GM13976 (cell line): Measurements from ENCODE around the gene CUEDC1.

Experiments used
- DNase-seq: peaks from one replicate; pipeline ENCODE4 v3.0.0; 2012; ENCODE audit warnings: low spot score
- CTCF ChIP-seq: IDR thresholded peaks from 2 replicates; pipeline ENCODE4 v1.5.1; 2012; ENCODE audit warnings: borderline replicate concordance, mild to moderate bottlenecking; ENCODE audit not compliant: insufficient read depth; ENCODE audit errors: extremely low read depth, missing control alignments, control extremely low read depth
- in situ Hi-C: fragments of 300-500 bp; cut with MboI; formaldehyde crosslinking; loops from one replicate; pipeline ENCODE4 v1.12.0; 2022; ENCODE audit warnings: low sequenced_read_pairs, mixed read lengths, inconsistent platforms; ENCODE audit not compliant: unreplicated experiment

The CUEDC1 gene

GRCh38 chr17:57955183-57955931 lies at the start of gene CUEDC1:
Gene CUEDC1, minus strand, starts transcription at chr17:57955412. Its CDS starts 69,848 bp downstream, at chr17:57885564.
- in situ Hi-C loops: no loop called here
- peak; percentile 86 for DNase-seq

GRCh38 chr17:58004060-58004459 lies 48.8 kb upstream of the CUEDC1 start:
- DNase-seq: no peak

More at GRCh38 chr17:57955183-57955931, at the start of gene CUEDC1:
- TF ChIP-seq CTCF: peak; percentile 45

GRCh38 chr17:58002973-58003372 lies 47.8 kb upstream of the CUEDC1 start:
- no peak for DNase-seq
- in situ Hi-C loops: no loop called here
- no peak for TF ChIP-seq CTCF

More at GRCh38 chr17:58004060-58004459, 48.8 kb upstream of the CUEDC1 start:
- in situ Hi-C loops: no loop called here
- TF ChIP-seq CTCF: no peak

GRCh38 chr17:58002154-58002948 lies 47.1 kb upstream of the CUEDC1 start:
- in situ Hi-C loops: no loop called here

GRCh38 chr17:58001461-58002124 lies 46.4 kb upstream of the CUEDC1 start:
- in situ Hi-C loops: no loop called here
- no peak for TF ChIP-seq CTCF
- DNase-seq: no peak

More at GRCh38 chr17:58002154-58002948, 47.1 kb upstream of the CUEDC1 start:
- no peak for DNase-seq
- no peak for TF ChIP-seq CTCF

- in situ Hi-C loops: loop anchor here (5.0 to 10.0 kb wide), 2 partner anchors 115 to 142 kb away; no protein-coding TSS in a partner anchor
- peak; percentile 77 for TF ChIP-seq CTCF
- peak; percentile 43 for DNase-seq
Measured at GRCh38 chr17:57999496-58000017, 44.3 kb upstream of the CUEDC1 start.
